ENCODE results near the gene CYLD.

CYLD gene

DNA sequence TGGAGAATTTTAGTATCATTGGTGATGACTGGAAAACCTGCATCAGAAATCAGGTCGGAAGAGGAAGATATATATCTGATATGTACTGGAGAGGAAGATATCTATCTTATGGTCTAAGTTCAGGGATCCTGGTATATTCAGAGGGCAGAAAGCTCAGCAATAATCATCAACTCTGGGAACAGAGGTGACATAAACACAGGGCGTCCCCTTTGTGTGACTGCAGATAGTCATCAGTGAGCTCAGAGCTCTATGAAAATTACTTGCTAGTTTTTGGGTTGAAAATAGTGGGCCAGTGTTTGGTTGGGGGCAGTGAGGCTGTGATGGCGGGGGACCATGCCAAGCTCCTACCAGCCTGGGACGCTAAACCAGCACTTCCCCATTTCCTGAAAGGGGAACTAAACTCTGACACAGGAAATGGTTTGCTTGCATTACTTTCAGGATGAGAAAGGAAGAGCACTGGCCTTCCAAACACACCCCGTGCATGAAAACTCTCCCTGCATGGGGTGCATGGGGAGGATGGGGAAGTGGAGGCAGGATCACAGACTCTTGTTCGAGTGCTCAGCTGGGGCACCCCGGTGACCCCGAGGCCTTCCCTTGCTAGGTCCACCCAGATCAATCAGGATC lies 32.7 kb upstream of the CYLD start:
- H3K4me3 ChIP-seq, result no peak overlapping the region
- H3K9me3 ChIP-seq (ENCODE audit: low read depth, low read length), result no peaks in the 10 kb centered on the region
- no peak overlapping the region for H3K27ac ChIP-seq
- no peaks in the 10 kb centered on the region for H3K36me3 ChIP-seq (ENCODE audit: insufficient read depth, low read length)
- no peak overlapping the region for H3K9ac ChIP-seq (ENCODE audit: insufficient read length)
- no peak for TF ChIP-seq FOXP2 (optimal IDR thresholded peaks at IDR 0.05; ENCODE audit: control extremely low read depth, extremely low read length, insufficient read depth)
- no peak for TF ChIP-seq EZH2 (IDR thresholded peaks at IDR 0.05)
- DNase-seq (ENCODE audit: low read depth, low spot score), result no peak

- TF ChIP-seq FOXP2 (optimal IDR thresholded peaks at IDR 0.05; ENCODE audit: control extremely low read depth, extremely low read length, insufficient read depth) (no peak), POLR2AphosphoS5 (IDR thresholded peaks at IDR 0.05; ENCODE audit: borderline replicate concordance, low read depth, low read length) (no peak), EZH2 (IDR thresholded peaks at IDR 0.05) (no peak)
- Histone ChIP-seq H3K36me3 (ENCODE audit: insufficient read depth, low read length) (no peaks in the 10 kb centered on the region), H3K27ac (no peak overlapping the region), H3K9ac (ENCODE audit: insufficient read length) (no peak overlapping the region), H3K9me3 (ENCODE audit: low read depth, low read length) (no peaks in the 10 kb centered on the region), H3K4me3 (no peak overlapping the region)
- DNase-seq (ENCODE audit: low read depth, low spot score), result no peak
Observed at GRCh38 chr16:50709980-50710379, 31.9 kb upstream of the CYLD start.

- Histone ChIP-seq H3K9me3 (ENCODE audit: low read depth, low read length) (no peaks in the 10 kb centered on the region), H3K27ac (no peak overlapping the region), H3K9ac (ENCODE audit: insufficient read length) (no peak overlapping the region), H3K4me3 (no peak overlapping the region), H3K36me3 (ENCODE audit: insufficient read depth, low read length) (no peaks in the 10 kb centered on the region)
- TF ChIP-seq FOXP2 (optimal IDR thresholded peaks at IDR 0.05; ENCODE audit: control extremely low read depth, extremely low read length, insufficient read depth) (no peak), EZH2 (IDR thresholded peaks at IDR 0.05) (no peak), POLR2AphosphoS5 (IDR thresholded peaks at IDR 0.05; ENCODE audit: borderline replicate concordance, low read depth, low read length) (no peak)
- no peak for DNase-seq (ENCODE audit: low read depth, low spot score)
Observed at GRCh38 chr16:50711040-50711439, 30.8 kb upstream of the CYLD start.

DNA sequence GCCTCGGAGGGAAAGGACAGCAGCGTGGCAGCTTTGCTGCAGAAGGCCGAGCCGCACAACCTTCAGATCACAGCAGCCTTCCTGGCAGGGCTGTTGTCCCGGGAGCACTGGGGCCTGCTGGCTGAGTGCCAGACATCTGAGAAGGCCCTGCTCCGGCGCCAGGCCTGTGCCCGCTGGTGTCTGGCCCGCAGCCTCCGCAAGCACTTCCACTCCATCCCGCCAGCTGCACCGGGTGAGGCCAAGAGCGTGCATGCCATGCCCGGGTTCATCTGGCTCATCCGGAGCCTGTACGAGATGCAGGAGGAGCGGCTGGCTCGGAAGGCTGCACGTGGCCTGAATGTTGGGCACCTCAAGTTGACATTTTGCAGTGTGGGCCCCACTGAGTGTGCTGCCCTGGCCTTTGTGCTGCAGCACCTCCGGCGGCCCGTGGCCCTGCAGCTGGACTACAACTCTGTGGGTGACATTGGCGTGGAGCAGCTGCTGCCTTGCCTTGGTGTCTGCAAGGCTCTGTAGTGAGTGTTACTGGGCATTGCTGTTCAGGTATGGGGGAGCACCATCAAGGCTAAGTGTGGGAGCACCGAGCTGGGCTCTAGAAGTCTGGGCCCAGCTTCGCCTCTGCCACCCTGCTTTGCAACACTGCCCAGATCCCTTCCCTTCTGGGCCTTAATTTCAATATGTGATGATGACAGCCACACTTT lies 29.9 kb upstream of the CYLD start:
- TF ChIP-seq EZH2 (IDR thresholded peaks at IDR 0.05) (no peak), POLR2AphosphoS5 (IDR thresholded peaks at IDR 0.05; ENCODE audit: borderline replicate concordance, low read depth, low read length) (no peak), FOXP2 (optimal IDR thresholded peaks at IDR 0.05; ENCODE audit: control extremely low read depth, extremely low read length, insufficient read depth) (no peak)
- Histone ChIP-seq H3K27ac (no peak overlapping the region), H3K9me3 (ENCODE audit: low read depth, low read length) (no peaks in the 10 kb centered on the region), H3K36me3 (ENCODE audit: insufficient read depth, low read length) (no peaks in the 10 kb centered on the region), H3K4me3 (no peak overlapping the region), H3K9ac (ENCODE audit: insufficient read length) (no peak overlapping the region)
- no peak for DNase-seq (ENCODE audit: low read depth, low spot score)

DNA sequence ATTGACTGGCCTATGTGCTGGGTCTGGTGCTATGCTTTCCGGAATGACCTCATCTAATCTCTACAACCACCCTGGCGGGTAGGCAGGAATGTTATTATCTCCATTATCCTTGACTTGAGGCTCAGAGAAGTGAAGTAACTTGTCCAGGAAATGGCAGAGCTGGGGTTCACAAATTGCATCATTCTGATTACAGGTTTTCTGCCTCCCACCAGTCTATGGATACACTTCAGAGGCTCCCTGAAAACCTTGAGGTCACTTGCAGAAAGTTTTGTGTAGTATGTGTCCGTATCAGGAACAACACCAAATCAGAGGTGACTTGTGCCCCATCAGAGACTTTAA lies 29.4 kb upstream of the CYLD start:
- DNase-seq (ENCODE audit: low read depth, low spot score), result no peak
- TF ChIP-seq POLR2AphosphoS5 (IDR thresholded peaks at IDR 0.05; ENCODE audit: borderline replicate concordance, low read depth, low read length) (no peak), EZH2 (IDR thresholded peaks at IDR 0.05) (no peak), FOXP2 (optimal IDR thresholded peaks at IDR 0.05; ENCODE audit: control extremely low read depth, extremely low read length, insufficient read depth) (no peak)
- H3K27ac ChIP-seq, result no peak overlapping the region
- no peak overlapping the region for H3K4me3 ChIP-seq
- H3K9ac ChIP-seq (ENCODE audit: insufficient read length), result no peak overlapping the region
- no peaks in the 10 kb centered on the region for H3K36me3 ChIP-seq (ENCODE audit: insufficient read depth, low read length)
- H3K9me3 ChIP-seq (ENCODE audit: low read depth, low read length), result no peaks in the 10 kb centered on the region

DNA sequence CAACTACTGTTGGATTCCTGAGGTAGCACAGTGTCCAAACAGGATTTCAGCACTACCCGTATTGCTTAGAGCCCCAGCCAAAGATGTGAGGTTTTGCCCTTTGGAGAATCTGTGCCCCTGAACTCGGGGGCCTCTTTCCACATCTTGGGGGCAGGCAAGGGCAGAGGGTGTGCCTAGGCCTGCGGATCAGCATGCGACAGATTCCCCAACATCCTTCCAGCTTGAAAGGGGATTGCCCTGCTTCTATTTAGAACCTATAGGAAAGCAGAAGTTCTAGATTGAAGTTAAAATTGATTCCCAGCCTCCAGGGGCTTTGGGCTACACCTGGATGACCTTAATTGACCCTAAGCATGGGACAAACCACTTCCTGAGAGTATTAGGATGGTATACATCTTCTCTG lies 28.9 kb upstream of the CYLD start:
- no peak for DNase-seq (ENCODE audit: low read depth, low spot score)
- no peak overlapping the region for H3K4me3 ChIP-seq
- no peak overlapping the region for H3K27ac ChIP-seq
- no peaks in the 10 kb centered on the region for H3K36me3 ChIP-seq (ENCODE audit: insufficient read depth, low read length)
- no peak for TF ChIP-seq POLR2AphosphoS5 (IDR thresholded peaks at IDR 0.05; ENCODE audit: borderline replicate concordance, low read depth, low read length)
- TF ChIP-seq EZH2 (IDR thresholded peaks at IDR 0.05), result no peak
- TF ChIP-seq FOXP2 (optimal IDR thresholded peaks at IDR 0.05; ENCODE audit: control extremely low read depth, extremely low read length, insufficient read depth), result no peak
- no peaks in the 10 kb centered on the region for H3K9me3 ChIP-seq (ENCODE audit: low read depth, low read length)
- no peak overlapping the region for H3K9ac ChIP-seq (ENCODE audit: insufficient read length)

DNA sequence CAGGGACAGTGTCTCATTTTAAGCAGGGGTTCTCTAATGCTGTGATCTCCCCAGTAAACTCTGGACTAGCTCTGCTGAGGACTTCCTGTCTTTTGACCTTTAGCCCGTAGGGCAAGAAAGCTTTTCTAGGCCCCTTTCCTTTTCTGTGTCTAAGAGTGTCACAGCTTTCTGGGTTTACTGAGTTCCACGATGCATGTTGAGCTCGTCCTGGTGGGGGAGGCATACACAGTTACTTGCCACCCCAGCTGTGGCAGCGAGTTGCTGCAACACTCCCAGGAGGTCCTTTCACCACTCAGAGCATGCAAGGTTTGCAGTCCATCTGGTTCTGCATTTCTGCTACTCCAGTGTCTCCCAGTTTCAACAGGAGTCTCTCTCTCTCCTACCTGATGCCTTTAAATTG lies 24.8 kb upstream of the CYLD start:
- no peak overlapping the region for H3K9ac ChIP-seq (ENCODE audit: insufficient read length)
- H3K27ac ChIP-seq, result no peak overlapping the region
- TF ChIP-seq POLR2AphosphoS5 (IDR thresholded peaks at IDR 0.05; ENCODE audit: borderline replicate concordance, low read depth, low read length), result no peak
- no peak for TF ChIP-seq FOXP2 (optimal IDR thresholded peaks at IDR 0.05; ENCODE audit: control extremely low read depth, extremely low read length, insufficient read depth)
- TF ChIP-seq EZH2 (IDR thresholded peaks at IDR 0.05), result no peak
- H3K36me3 ChIP-seq (ENCODE audit: insufficient read depth, low read length), result no peaks in the 10 kb centered on the region
- H3K9me3 ChIP-seq (ENCODE audit: low read depth, low read length), result no peaks in the 10 kb centered on the region
- H3K4me3 ChIP-seq, result no peak overlapping the region
- DNase-seq (ENCODE audit: low read depth, low spot score), result no peak

- H3K9ac ChIP-seq (ENCODE audit: insufficient read length), result no peak overlapping the region
- no peak for DNase-seq (ENCODE audit: low read depth, low spot score)
- TF ChIP-seq EZH2 (IDR thresholded peaks at IDR 0.05) (no peak), POLR2AphosphoS5 (IDR thresholded peaks at IDR 0.05; ENCODE audit: borderline replicate concordance, low read depth, low read length) (no peak), FOXP2 (optimal IDR thresholded peaks at IDR 0.05; ENCODE audit: control extremely low read depth, extremely low read length, insufficient read depth) (no peak)
- no peaks in the 10 kb centered on the region for H3K36me3 ChIP-seq (ENCODE audit: insufficient read depth, low read length)
- no peaks in the 10 kb centered on the region for H3K9me3 ChIP-seq (ENCODE audit: low read depth, low read length)
- H3K4me3 ChIP-seq, result no peak overlapping the region
- no peak overlapping the region for H3K27ac ChIP-seq
Observed at GRCh38 chr16:50717494-50717893, 24.4 kb upstream of the CYLD start.
